GM13976 (cell line): ENCODE measurements around the gene RUNX2.

Experiments used
- DNase-seq: peaks from one replicate; pipeline ENCODE4 v3.0.0; 2012; ENCODE audit warnings: low spot score
- CTCF ChIP-seq: IDR thresholded peaks from 2 replicates; pipeline ENCODE4 v1.5.1; 2012; ENCODE audit warnings: borderline replicate concordance, mild to moderate bottlenecking; ENCODE audit not compliant: insufficient read depth; ENCODE audit errors: extremely low read depth, missing control alignments, control extremely low read depth
- in situ Hi-C: fragments of 300-500 bp; cut with MboI; formaldehyde crosslinking; loops from one replicate; pipeline ENCODE4 v1.12.0; 2022; ENCODE audit warnings: low sequenced_read_pairs, mixed read lengths, inconsistent platforms; ENCODE audit not compliant: unreplicated experiment

The RUNX2 gene

GRCh38 chr6:45702849-45703739 lies 375.0 kb downstream of the RUNX2 start:
- in situ Hi-C loops = loop anchor here (25.0 kb wide), 3 partner anchors 209 to 1066 kb away; no protein-coding TSS in a partner anchor
- no peak for DNase-seq
- no peak for TF ChIP-seq CTCF

GRCh38 chr6:45704056-45704800 lies 376.1 kb downstream of the RUNX2 start:
- no peak for DNase-seq
- TF ChIP-seq CTCF = no peak
- in situ Hi-C loops = loop anchor here (25.0 kb wide), 3 partner anchors 208 to 1067 kb away; no protein-coding TSS in a partner anchor

GRCh38 chr6:45705137-45705855 lies 377.2 kb downstream of the RUNX2 start:
- no peak for TF ChIP-seq CTCF
- in situ Hi-C loops = loop anchor here (25.0 kb wide), 3 partner anchors 207 to 1068 kb away; no protein-coding TSS in a partner anchor
- no peak for DNase-seq

- in situ Hi-C loops = loop anchor here (25.0 kb wide), 3 partner anchors 206 to 1069 kb away; no protein-coding TSS in a partner anchor
- no peak for DNase-seq
- TF ChIP-seq CTCF = no peak
Measured at GRCh38 chr6:45706319-45706718, 378.2 kb downstream of the RUNX2 start.

- DNase-seq = no peak
- in situ Hi-C loops = loop anchor here (25.0 kb wide), 3 partner anchors 205 to 1070 kb away; no protein-coding TSS in a partner anchor
- no peak for TF ChIP-seq CTCF
Measured at GRCh38 chr6:45707176-45707575, 379.0 kb downstream of the RUNX2 start.

GRCh38 chr6:45709781-45710220 lies 381.7 kb downstream of the RUNX2 start:
- peak; percentile 51 for DNase-seq
- in situ Hi-C loops = loop anchor here (25.0 kb wide), 3 partner anchors 202 to 1072 kb away; no protein-coding TSS in a partner anchor
- no peak for TF ChIP-seq CTCF
